Left hindlimb (tissue), 1 donor: Measurements from ENCODE around the gene TOMM7.
A peak's percentile ranks its signal among the peaks of the same experiment; 100 is the strongest.
"Not testable (repeated sequence)": the region's sequence is repeated elsewhere in the genome, so short reads cannot be mapped to it uniquely, and the experiment has no call there.

ENCODE experiments used
- DNase-seq: peaks from one replicate; pipeline ENCODE4 v3.0.0-alpha.2; 2018

TOMM7 gene

GRCh38 chr7:22814261-22815208 lies 8.1 kb downstream of the TOMM7 start:
- DNase-seq, result no peak

- DNase-seq, result no peak
These were observed 10.3 kb downstream of the TOMM7 start for GRCh38 chr7:22812353-22812752.

DNA sequence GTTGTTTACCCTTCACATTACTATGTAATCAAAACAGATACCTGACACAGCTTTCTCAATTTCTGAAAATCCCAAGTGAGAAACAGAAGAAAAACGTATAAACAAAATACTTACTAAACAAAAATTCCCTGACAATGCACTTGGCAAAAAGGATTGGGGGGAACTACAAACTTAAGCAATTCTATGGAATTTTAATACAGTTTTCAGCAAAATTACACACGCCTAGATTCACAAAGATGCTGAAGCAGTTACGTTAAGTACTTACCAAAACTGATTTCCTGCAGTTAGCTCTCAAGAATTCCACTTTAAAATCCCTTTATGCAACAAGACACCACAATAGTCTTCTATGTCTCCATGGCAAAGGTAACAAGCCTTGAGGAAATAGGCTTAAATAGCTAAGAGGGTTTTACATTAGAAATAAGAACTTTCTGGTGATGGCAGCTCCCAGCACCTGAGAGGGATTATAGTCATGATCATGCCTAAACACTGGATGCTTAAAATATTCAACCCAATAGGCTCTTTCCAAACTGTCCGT lies 10.8 kb downstream of the TOMM7 start:
- DNase-seq, result no peak

DNA sequence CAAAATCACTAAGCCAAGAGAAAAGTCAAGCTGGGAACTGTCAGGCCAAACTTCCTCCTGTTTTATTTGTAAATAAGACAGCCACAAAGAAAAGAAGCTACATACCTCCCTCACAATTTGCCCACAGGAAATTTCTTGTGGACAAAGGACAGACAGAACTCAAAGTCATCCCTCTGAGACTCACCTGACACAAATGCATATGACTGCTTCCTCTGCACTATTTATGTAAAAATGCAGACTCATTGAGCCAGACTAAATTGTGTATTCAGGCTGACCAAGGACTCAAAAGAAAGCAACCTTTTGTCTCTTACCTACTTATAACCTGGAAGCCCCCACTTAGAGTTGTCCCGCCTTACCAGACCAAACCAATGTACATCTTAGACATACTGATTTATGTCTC lies 11.8 kb downstream of the TOMM7 start:
- no peak for DNase-seq

DNA sequence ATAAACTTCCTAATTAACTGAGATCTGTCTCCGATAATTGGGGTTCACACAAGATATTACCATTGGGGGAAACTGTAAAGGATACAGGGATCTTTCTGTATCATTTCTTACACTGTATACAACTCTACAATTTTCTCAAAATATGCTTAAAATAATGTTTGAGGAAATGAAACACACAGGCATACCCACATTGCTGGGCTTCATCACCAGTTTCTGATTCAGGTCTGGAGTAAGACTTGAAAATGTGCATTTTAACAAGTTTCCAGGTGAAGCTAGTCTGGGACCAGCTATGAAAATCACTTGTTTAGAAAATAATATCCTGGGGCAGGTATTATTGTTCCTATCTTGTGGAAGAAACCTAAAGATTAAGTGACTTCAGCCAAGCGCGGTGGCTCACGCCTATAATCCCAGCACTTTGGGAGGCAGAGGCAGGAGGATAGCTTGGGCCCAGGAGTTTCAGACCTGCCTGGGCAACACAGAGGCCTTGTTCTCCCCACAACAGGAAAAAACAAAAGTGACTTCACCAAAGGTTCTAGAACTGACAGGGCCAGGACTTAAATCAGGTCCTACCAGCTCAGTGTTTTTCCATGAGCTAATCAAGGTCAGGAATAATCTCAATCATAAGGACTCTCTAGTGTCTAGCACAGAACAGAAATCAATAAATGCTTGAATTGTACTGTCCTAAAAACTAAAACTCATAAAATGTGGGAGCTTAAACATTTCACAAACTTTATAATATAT lies 12.6 kb downstream of the TOMM7 start:
- DNase-seq, result no peak

GRCh38 chr7:22808140-22808539 lies 14.5 kb downstream of the TOMM7 start:
- no peak for DNase-seq

- DNase-seq, result no peak
These were observed 15.9 kb downstream of the TOMM7 start for GRCh38 chr7:22806752-22807151.

- no peak for DNase-seq
These were observed 17.4 kb downstream of the TOMM7 start for GRCh38 chr7:22805227-22805626.

GRCh38 chr7:22802831-22803230 lies 19.8 kb downstream of the TOMM7 start:
- DNase-seq, result not testable (repeated sequence)

DNA sequence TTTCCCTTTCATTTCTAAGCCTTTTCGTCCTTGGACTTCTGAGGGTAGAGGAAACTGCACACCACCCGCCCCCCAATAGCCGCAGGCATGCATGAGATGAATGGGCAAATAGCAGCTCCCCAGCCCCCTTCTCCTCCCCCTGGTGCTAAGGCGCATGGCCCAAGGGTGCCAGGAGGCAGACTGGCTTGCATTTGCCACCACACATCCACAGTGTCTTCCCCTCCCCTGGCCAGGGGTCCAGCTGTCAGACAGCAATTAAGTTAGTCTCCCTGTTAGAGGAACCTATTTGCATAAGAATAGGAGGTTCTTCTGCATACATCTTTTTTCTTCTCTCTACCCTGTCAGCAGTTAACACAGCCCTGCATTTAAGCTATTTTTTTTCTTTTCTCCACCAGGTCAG lies 20.2 kb downstream of the TOMM7 start:
- no peak for DNase-seq

DNA sequence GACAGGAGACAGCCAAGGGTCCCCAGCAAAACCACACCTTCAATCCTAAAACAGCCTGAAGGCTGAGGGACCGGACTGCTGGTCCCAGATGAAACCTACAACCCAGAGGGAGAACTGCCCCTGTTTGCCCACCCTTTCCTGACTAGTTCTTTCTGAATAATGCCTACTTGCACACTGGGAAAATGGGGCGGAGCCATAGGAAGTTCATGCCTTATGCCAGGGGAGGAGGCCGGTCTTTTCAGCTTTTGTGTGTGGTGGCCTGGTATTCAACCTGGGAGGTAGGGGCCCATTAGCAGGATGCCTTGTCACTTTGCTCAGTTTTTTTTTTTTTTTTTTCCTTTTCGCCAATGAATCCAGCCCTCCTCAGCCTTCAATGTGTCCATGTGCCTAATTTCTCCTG lies 20.7 kb downstream of the TOMM7 start:
- DNase-seq, result no peak

- no peak for DNase-seq
These were observed 23.0 kb downstream of the TOMM7 start for GRCh38 chr7:22799633-22800032.

DNA sequence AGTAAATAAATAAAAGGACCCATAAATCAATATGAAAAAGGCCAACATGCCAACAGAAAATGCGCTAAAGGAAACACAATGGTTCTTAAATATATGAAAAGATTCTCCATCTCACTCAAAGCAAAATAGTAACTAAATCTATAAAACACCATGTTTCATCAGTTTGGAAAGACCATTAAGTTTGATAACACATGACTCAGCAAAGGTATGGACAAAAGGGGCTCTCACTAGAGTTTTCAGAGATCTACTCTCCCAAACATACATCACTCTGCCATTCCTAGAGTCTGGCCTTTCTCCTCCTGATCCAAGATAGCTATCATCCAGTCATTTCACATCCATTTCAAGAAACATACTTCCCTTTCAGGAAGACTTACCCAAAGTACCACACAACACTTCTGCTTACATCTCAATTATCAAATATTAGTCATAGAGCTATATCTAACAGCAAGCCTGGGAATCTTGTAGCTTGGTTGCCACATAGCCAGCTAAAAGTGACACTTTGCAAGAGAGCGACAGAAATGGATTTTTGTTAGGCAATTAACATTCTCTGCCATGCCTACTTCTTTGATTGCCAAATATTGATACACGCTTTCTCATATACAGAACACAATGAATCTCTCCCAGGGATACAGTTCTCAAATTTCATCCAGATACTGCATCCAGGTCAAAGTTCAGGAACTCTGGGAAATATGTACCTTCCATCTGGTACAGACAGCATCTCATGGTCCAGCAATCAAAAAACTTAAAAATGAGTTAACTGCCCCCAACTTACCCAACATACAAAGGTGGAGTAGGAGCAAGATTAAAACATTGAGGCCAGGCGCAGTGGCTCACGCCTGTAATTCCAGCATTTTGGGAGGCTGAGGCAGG lies 28.8 kb downstream of the TOMM7 start:
- DNase-seq, result no peak

DNA sequence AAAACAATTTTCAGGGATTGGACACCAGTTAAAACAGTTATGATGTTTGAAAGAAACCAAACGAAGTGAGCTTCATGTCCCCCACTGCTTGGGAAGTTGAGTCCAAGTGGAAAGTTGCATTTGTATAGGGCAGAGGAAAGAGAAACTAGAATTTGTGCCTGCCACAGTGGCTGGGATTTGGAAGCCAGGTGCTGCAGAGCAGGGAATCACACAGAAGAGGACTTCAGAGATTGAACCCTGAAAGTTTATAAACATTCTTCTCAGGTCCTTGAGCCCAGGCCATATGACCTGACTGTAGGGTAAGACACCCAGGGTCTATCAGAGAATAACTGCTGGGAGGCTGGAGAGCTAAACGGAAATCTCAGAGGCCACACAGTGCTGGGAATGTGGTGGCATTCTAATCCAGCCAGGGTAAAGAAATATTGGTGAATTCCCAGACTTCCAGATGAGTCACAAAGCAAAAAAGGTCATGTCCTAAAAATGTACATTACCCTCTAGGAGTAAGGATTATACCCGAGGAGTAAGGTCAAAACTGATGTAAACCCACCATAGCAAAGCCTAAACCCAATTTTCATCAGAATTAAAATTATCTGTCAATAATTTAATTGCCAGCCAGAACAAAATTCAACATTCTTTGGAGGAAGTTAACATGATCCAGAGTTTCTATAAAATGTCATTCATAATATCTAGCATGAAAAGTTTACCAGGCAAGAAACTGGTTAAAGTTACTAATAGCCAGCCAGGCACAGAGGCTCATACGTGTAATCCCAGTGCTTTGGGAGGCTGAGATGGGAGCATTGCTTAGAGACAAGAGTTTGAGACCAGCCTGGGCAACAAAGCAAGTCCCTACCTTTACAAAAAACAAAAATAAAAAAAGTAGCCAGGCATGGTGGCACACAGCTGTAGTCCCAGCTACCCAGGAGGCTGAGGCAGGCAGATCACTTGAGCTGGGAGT lies 31.2 kb downstream of the TOMM7 start:
- no peak for DNase-seq

GRCh38 chr7:22790640-22791039 lies 32.0 kb downstream of the TOMM7 start:
- not testable (repeated sequence) for DNase-seq

DNA sequence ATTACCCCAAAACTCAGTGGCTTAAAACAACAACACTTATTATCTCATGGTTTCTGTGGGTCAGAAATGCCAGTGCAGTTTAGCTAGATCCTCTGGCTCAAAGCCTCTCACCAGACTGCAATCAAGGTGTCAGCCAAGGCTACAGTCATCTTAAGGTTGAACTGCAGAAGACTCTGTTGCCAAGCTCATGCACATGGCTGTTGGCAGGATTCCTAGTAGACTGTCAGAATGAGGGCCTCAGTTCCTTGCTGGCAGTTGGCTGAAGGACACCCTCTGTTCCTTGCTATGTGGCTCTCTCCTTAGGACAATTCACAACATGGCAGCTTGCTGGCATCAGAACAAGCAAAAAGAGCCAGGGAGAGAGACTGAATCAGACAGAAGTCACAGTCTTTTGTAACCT lies 34.7 kb downstream of the TOMM7 start:
- DNase-seq, result no peak

GRCh38 chr7:22786290-22786932 lies 36.2 kb downstream of the TOMM7 start:
- no peak for DNase-seq

GRCh38 chr7:22784346-22784745 lies 38.3 kb downstream of the TOMM7 start:
- no peak for DNase-seq

- no peak for DNase-seq
These were observed 39.2 kb downstream of the TOMM7 start for GRCh38 chr7:22783421-22783820.

GRCh38 chr7:22782616-22783232 lies 39.9 kb downstream of the TOMM7 start:
- DNase-seq, result peak; percentile 40
